Breast epithelium (tissue), 3 donors: ENCODE data around the gene SSTR3.

Experiments used
- CTCF ChIP-seq, 3 donors: fragments of 450-650 bp; IDR thresholded peaks; one replicate each; pipeline ENCODE4 v1.5.1; 2016 to 2017; ENCODE audit warnings: antibody characterized with exemption in 3 of 3, mild to moderate bottlenecking in 3 of 3, moderate library complexity in 3 of 3
- POLR2A ChIP-seq: fragments of 450-650 bp; IDR thresholded peaks from one replicate; pipeline ENCODE4 v1.6.1; 2016; ENCODE audit warnings: antibody characterized with exemption, mild to moderate bottlenecking, moderate library complexity

- TF ChIP-seq CTCF (IDR thresholded peaks at IDR 0.05) (no peak), POLR2A (no peak)
Observed at GRCh38 chr22:37244114-37244921, 32.0 kb upstream of the SSTR3 start, which contains the start of gene RAC2.
